Keratinocyte (primary cell): ENCODE data around the gene PHF23. TPM values are rescaled to one million over a fixed set of nuclear protein-coding genes. Genes with fewer than 3 reads are reported as not detected.

ENCODE experiments used
- DNase-seq: peaks from one replicate; pipeline ENCODE4 v3.0.0-alpha.2; 2011; ENCODE audit warnings: low read depth, missing footprints, low spot score
- FAIRE-seq: peaks from 2 replicates; lab custom pipeline; 2011; peaks lifted over from hg19 to GRCh38; lab: Jason Lieb, UNC
- H2AFZ ChIP-seq: 2 replicates; pipeline ENCODE4 v1.6.0; 2012; ENCODE audit warnings: low read length, control low read depth, inconsistent platforms; ENCODE audit not compliant: control insufficient read depth
- H3K27ac ChIP-seq: 2 replicates; pipeline ENCODE4 v1.5.1; 2011; ENCODE audit warnings: low read length; ENCODE audit not compliant: control insufficient read depth, insufficient read depth
- H3K27me3 ChIP-seq: 3 replicates; pipeline ENCODE4 v1.6.0; 2011; ENCODE audit warnings: low read length; ENCODE audit not compliant: control insufficient read depth, insufficient read depth; ENCODE audit errors: extremely low read depth
- H3K36me3 ChIP-seq, 2 experiments: 2 replicates in 1 of 2; 3 replicates in 1 of 2; pipeline ENCODE4 v1.5.1; 2011; ENCODE audit warnings: low read length in 2 of 2, mild to moderate bottlenecking in 1 of 2; ENCODE audit not compliant: control insufficient read depth in 2 of 2, insufficient read depth in 2 of 2; ENCODE audit errors: extremely low read depth in 1 of 2
- H3K4me1 ChIP-seq: 3 replicates; pipeline ENCODE4 v1.5.1; 2011; ENCODE audit warnings: low read length; ENCODE audit not compliant: control insufficient read depth, insufficient read depth; ENCODE audit errors: extremely low read depth
- H3K4me2 ChIP-seq: 3 replicates; pipeline ENCODE4 v1.6.0; 2011; ENCODE audit warnings: low read depth, low read length; ENCODE audit not compliant: control insufficient read depth, insufficient read depth; ENCODE audit errors: extremely low read depth
- H3K4me3 ChIP-seq, 3 experiments: fragments of 200-600 bp in 1 of 3; sonication (generic) in 1 of 3; 2 replicates in 2 of 3; 3 replicates in 1 of 3; pipeline ENCODE4 v1.5.1; 2011 to 2016; ENCODE audit warnings: low read length in 3 of 3, mild to moderate bottlenecking in 3 of 3, control low read depth in 2 of 3, inconsistent platforms in 1 of 3, low read depth in 1 of 3, mixed read lengths in 1 of 3, mixed run types in 1 of 3, moderate library complexity in 1 of 3; ENCODE audit not compliant: control insufficient read depth in 2 of 3, insufficient read depth in 2 of 3; ENCODE audit errors: extremely low read depth in 1 of 3
- H3K79me2 ChIP-seq: 2 replicates; pipeline ENCODE4 v1.6.0; 2012; ENCODE audit warnings: low read length; ENCODE audit not compliant: control insufficient read depth, insufficient read depth
- H3K9ac ChIP-seq: 3 replicates; pipeline ENCODE4 v1.6.0; 2011; ENCODE audit warnings: low read length; ENCODE audit not compliant: control insufficient read depth, insufficient read depth; ENCODE audit errors: extremely low read depth
- H3K9me1 ChIP-seq: 3 replicates; pipeline ENCODE4 v1.6.0; 2011; ENCODE audit warnings: low read length; ENCODE audit not compliant: control insufficient read depth, insufficient read depth; ENCODE audit errors: extremely low read depth
- H3K9me3 ChIP-seq: 2 replicates; pipeline ENCODE4 v1.5.1; 2012; ENCODE audit warnings: low read depth, low read length; ENCODE audit not compliant: control insufficient read depth
- H4K20me1 ChIP-seq: 3 replicates; pipeline ENCODE4 v1.6.0; 2011; ENCODE audit warnings: low read length; ENCODE audit not compliant: control insufficient read depth, insufficient read depth; ENCODE audit errors: extremely low read depth
- EZH2 ChIP-seq: IDR thresholded peaks from one replicate; pipeline ENCODE4 v1.6.1; 2012; ENCODE audit warnings: inconsistent platforms, mild to moderate bottlenecking, low read length, moderate library complexity
- dilution Hi-C: fragments of 300-500 bp; cut with MboI; formaldehyde crosslinking; loops from one replicate; pipeline ENCODE4 v1.7.0; 2020; ENCODE audit warnings: low sequenced_read_pairs; ENCODE audit not compliant: extremely low pct_ligation_motif_present
- polyA plus RNA-seq, 5 experiments: library from polyadenylated mRNA; depleted of rRNA in 3 of 5; stranded (reverse) in 3 of 5; stranded (forward) in 1 of 5; unstranded in 1 of 5; fragments of >200 nt; gene quantifications; 1 replicate in 1 of 5; 2 replicates in 3 of 5; 3 replicates in 1 of 5; pipeline versions ENCODE4 v1.2.1 to v1.2.3, GENCODE V29; 2011 to 2012; ENCODE audit warnings: missing spikeins in 2 of 5, low read depth in 1 of 5, low replicate concordance in 1 of 5
- TF ChIP-seq, protein P1 (sequence below), 3 experiments: IDR thresholded peaks in 1 of 3; conservative IDR thresholded peaks in 1 of 3; optimal IDR thresholded peaks in 1 of 3; 2 replicates in 2 of 3; 3 replicates in 1 of 3; pipeline versions ENCODE3 to v1.5.1; 2011; ENCODE audit warnings: low read length in 3 of 3, mild to moderate bottlenecking in 3 of 3, moderate library complexity in 2 of 3, control low read depth in 1 of 3, inconsistent platforms in 1 of 3; ENCODE audit not compliant: insufficient read depth in 2 of 3; ENCODE audit errors: extremely low read depth in 1 of 3

The PHF23 gene
- polyA plus RNA-seq, 1 donor (not counting 4 experiments of a cell fraction or from before 2014, with no cell fraction given) = 52.8 TPM

GRCh38 chr17:7191571-7192270, 47.5 kb downstream of the PHF23 start:
- dilution Hi-C loops = no loop called here
- H3K36me3 ChIP-seq = peaks cover 0 to 2% of the 10 kb centered on the region in 2 experiments
- FAIRE-seq = no peak

GRCh38 chr17:7191069-7191468, 48.2 kb downstream of the PHF23 start:
- no peaks in the 10 kb centered on the region for H3K9me3 ChIP-seq
- no peak overlapping the region for H3K27ac ChIP-seq
- no peak overlapping the region for H3K9ac ChIP-seq
- H3K27me3 ChIP-seq = no peaks in the 10 kb centered on the region
- H3K4me3 ChIP-seq = no peak overlapping the region
- no peaks in the 10 kb centered on the region for H3K4me1 ChIP-seq
- no peak overlapping the region for H2AFZ ChIP-seq
- H3K79me2 ChIP-seq = no peaks in the 10 kb centered on the region
- DNase-seq (no peak), FAIRE-seq (no peak)
- H4K20me1 ChIP-seq = no peaks in the 10 kb centered on the region
- peaks cover 0 to 2% of the 10 kb centered on the region in 2 experiments for H3K36me3 ChIP-seq
- TF ChIP-seq, protein P1, sequence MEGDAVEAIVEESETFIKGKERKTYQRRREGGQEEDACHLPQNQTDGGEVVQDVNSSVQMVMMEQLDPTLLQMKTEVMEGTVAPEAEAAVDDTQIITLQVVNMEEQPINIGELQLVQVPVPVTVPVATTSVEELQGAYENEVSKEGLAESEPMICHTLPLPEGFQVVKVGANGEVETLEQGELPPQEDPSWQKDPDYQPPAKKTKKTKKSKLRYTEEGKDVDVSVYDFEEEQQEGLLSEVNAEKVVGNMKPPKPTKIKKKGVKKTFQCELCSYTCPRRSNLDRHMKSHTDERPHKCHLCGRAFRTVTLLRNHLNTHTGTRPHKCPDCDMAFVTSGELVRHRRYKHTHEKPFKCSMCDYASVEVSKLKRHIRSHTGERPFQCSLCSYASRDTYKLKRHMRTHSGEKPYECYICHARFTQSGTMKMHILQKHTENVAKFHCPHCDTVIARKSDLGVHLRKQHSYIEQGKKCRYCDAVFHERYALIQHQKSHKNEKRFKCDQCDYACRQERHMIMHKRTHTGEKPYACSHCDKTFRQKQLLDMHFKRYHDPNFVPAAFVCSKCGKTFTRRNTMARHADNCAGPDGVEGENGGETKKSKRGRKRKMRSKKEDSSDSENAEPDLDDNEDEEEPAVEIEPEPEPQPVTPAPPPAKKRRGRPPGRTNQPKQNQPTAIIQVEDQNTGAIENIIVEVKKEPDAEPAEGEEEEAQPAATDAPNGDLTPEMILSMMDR (optimal IDR thresholded peaks at IDR 0.05 in 1 of 3, IDR thresholded peaks at IDR 0.05 in 1 of 3, conservative IDR thresholded peaks at IDR 0.05 in 1 of 3; ENCODE audit: extremely low read depth in 1 of 3, insufficient read depth in 2 of 3, low read length in 3 of 3) = no peak
- no peak for TF ChIP-seq EZH2
- dilution Hi-C loops = no loop called here
- no peak overlapping the region for H3K4me2 ChIP-seq
- H3K9me1 ChIP-seq = no peaks in the 10 kb centered on the region

More at GRCh38 chr17:7191571-7192270, 47.5 kb downstream of the PHF23 start:
- TF ChIP-seq, protein P1 (optimal IDR thresholded peaks at IDR 0.05 in 1 of 3, IDR thresholded peaks at IDR 0.05 in 1 of 3, conservative IDR thresholded peaks at IDR 0.05 in 1 of 3; ENCODE audit: extremely low read depth in 1 of 3, insufficient read depth in 2 of 3, low read length in 3 of 3) = no peak
- TF ChIP-seq EZH2 = no peak
- no peak overlapping the region for H3K4me2 ChIP-seq
- no peaks in the 10 kb centered on the region for H3K27me3 ChIP-seq
- no peaks in the 10 kb centered on the region for H3K4me1 ChIP-seq
- no peaks in the 10 kb centered on the region for H4K20me1 ChIP-seq
- H3K9me3 ChIP-seq = no peaks in the 10 kb centered on the region
- no peaks in the 10 kb centered on the region for H3K9me1 ChIP-seq
- H2AFZ ChIP-seq = no peak overlapping the region
- no peak overlapping the region for H3K27ac ChIP-seq
- no peak overlapping the region for H3K4me3 ChIP-seq
- no peak for DNase-seq
- no peak overlapping the region for H3K9ac ChIP-seq
- no peaks in the 10 kb centered on the region for H3K79me2 ChIP-seq
